K562 (cell line): Measurements from ENCODE around the gene TF. TPM values are rescaled to one million over a fixed set of nuclear protein-coding genes. Genes with fewer than 3 reads are reported as not detected.

ENCODE experiments used
- ATAC-seq: fragments of 200-7000 bp; cut with Tn5 transposase; 3 replicates; pipeline ENCODE4 v1.9.1; 2020; ENCODE audit warnings: moderate library complexity
- BruUV-seq: library from RNA; stranded (reverse); fragments of 400-500 nt; replicated peaks from 2 replicates; lab custom pipeline; 2021; lab: Mats Ljungman, UMichigan
- CTCF ChIA-PET: fragments of 300-600 bp; formaldehyde crosslinking; extraction: SDS; loops from one replicate; lab custom pipeline; 2021; ENCODE audit warnings: low intra/inter-chr PET ratio; lab: Yijun Ruan, JAX
- POLR2A ChIA-PET: fragments of 300-600, 350-650 bp; sonication (Branson Sonifier 250); formaldehyde crosslinking; extraction: SDS; loops from one replicate; lab custom pipeline; 2021; ENCODE audit warnings: antibody characterized with exemption, inconsistent platforms; lab: Yijun Ruan, JAX
- DNase-seq, 4 experiments: peaks; one replicate each; pipeline versions ENCODE4 v3.0.0 to v3.0.0-alpha.2; 2011 to 2018; ENCODE audit warnings: low spot score in 3 of 4, mixed read lengths in 3 of 4; ENCODE audit errors: extremely low read depth in 1 of 4
- FAIRE-seq: peaks from 2 replicates; lab custom pipeline; 2011; peaks lifted over from hg19 to GRCh38; lab: Jason Lieb, UNC
- H2AFZ ChIP-seq: 2 replicates; pipeline ENCODE4 v1.6.0; 2011; ENCODE audit warnings: low read depth, low read length, control low read depth, inconsistent platforms
- H3K27ac ChIP-seq: fragments of 200-600 bp; 3 replicates; pipeline ENCODE4 v1.8.0; 2011; ENCODE audit warnings: low read depth, mild to moderate bottlenecking, control low read depth, inconsistent platforms, low read length, moderate library complexity, mixed read lengths; ENCODE audit errors: extremely low read depth
- H3K27me3 ChIP-seq, 2 experiments: fragments of 300-600 bp in 1 of 2; 2 replicates in 1 of 2; 3 replicates in 1 of 2; pipeline versions ENCODE4 v1.6.0 to v1.8.0; 2011; ENCODE audit warnings: inconsistent platforms in 2 of 2, low read length in 2 of 2, mild to moderate bottlenecking in 1 of 2, mixed read lengths in 1 of 2, moderate library complexity in 1 of 2; ENCODE audit not compliant: control insufficient read depth in 2 of 2, insufficient read depth in 2 of 2
- H3K36me3 ChIP-seq: fragments of 300-600 bp; 3 replicates; pipeline ENCODE4 v1.8.0; 2011; ENCODE audit warnings: mild to moderate bottlenecking, low read length, inconsistent platforms; ENCODE audit not compliant: control insufficient read depth, insufficient read depth
- H3K4me1 ChIP-seq, 2 experiments: fragments of 200-600 bp in 1 of 2; replicated peaks in 1 of 2; 2 replicates in 1 of 2; 3 replicates in 1 of 2; pipeline versions ENCODE4 v1.5.1 to v1.8.0; 2011; ENCODE audit warnings: inconsistent platforms in 2 of 2, low read length in 2 of 2, mild to moderate bottlenecking in 1 of 2, mixed read lengths in 1 of 2, moderate library complexity in 1 of 2; ENCODE audit not compliant: control insufficient read depth in 2 of 2, insufficient read depth in 2 of 2
- H3K4me2 ChIP-seq: 2 replicates; pipeline ENCODE4 v1.6.1; 2011; ENCODE audit warnings: low read length, control low read depth, inconsistent platforms, mixed read lengths; ENCODE audit not compliant: insufficient read depth
- H3K4me3 ChIP-seq: fragments of 200-600 bp; sonication (generic), shearing (Covaris generic); 2 replicates; pipeline ENCODE4 v1.5.1; 2016; ENCODE audit warnings: control low read depth, inconsistent platforms
- H3K79me2 ChIP-seq: fragments of 200-600 bp; 3 replicates; pipeline ENCODE4 v1.8.0; 2011; ENCODE audit warnings: low read length, inconsistent platforms; ENCODE audit not compliant: control insufficient read depth, insufficient read depth
- H3K9ac ChIP-seq, 2 experiments: 2 replicates each; pipeline versions ENCODE4 v1.6.0 to v1.6.1; 2011; ENCODE audit warnings: low read depth in 2 of 2, low read length in 2 of 2, control low read depth in 1 of 2, inconsistent platforms in 1 of 2, mild to moderate bottlenecking in 1 of 2, mixed read lengths in 1 of 2; ENCODE audit not compliant: insufficient read depth in 1 of 2
- H3K9me1 ChIP-seq: one replicate; pipeline ENCODE4 v1.6.0; 2011; ENCODE audit warnings: inconsistent platforms, mild to moderate bottlenecking, low read length, moderate library complexity; ENCODE audit not compliant: control insufficient read depth, insufficient read depth
- H3K9me3 ChIP-seq: replicated peaks from 2 replicates; pipeline ENCODE4 v1.5.1; 2011; ENCODE audit warnings: low read depth, low read length, inconsistent platforms; ENCODE audit not compliant: control insufficient read depth, insufficient read depth
- H4K20me1 ChIP-seq: replicated peaks from 2 replicates; pipeline ENCODE4 v1.6.1; 2011; ENCODE audit warnings: low read length, inconsistent platforms, mixed read lengths; ENCODE audit not compliant: control insufficient read depth, insufficient read depth
- BRD9 ChIP-seq: fragments of 450-650 bp; IDR thresholded peaks from 2 replicates; pipeline ENCODE4 v1.6.1; 2018; ENCODE audit warnings: low read depth; ENCODE audit not compliant: partially characterized antibody
- DNMT1 ChIP-seq: fragments of 450-650 bp; IDR thresholded peaks from 2 replicates; pipeline ENCODE4 v1.6.1; 2016; ENCODE audit warnings: antibody characterized with exemption, mild to moderate bottlenecking
- KLF6 ChIP-seq: fragments of 250-450 bp; sonication (Bioruptor Pico); IDR thresholded peaks from 2 replicates; pipeline ENCODE4 v1.4.0; 2020; ENCODE audit warnings: mild to moderate bottlenecking, moderate library complexity, borderline replicate concordance
- NCOA6 ChIP-seq: fragments of 450-650 bp; IDR thresholded peaks from 2 replicates; pipeline ENCODE4 v1.6.1; 2017; ENCODE audit warnings: mild to moderate bottlenecking
- NFYB ChIP-seq: IDR thresholded peaks from 2 replicates; pipeline ENCODE4 v1.6.1; 2011; ENCODE audit warnings: mild to moderate bottlenecking, moderate library complexity; ENCODE audit not compliant: insufficient read length; ENCODE audit errors: extremely low read depth
- PHB ChIP-seq: fragments of 250-450 bp; sonication (Bioruptor Pico); IDR thresholded peaks from 2 replicates; pipeline ENCODE4 v1.5.0; 2021
- RAD21 ChIP-seq, 2 experiments: fragments of 250-450 bp in 1 of 2; fragments of 450-650 bp in 1 of 2; sonication (Bioruptor Pico) in 1 of 2; formaldehyde crosslinking in 1 of 2; IDR thresholded peaks in 1 of 2; conservative IDR thresholded peaks in 1 of 2; 2 replicates each; pipeline versions ENCODE4 v1.4.0 to v1.8.0; 2020 to 2022; ENCODE audit warnings: mild to moderate bottlenecking in 2 of 2, moderate library complexity in 1 of 2
- TAF1 ChIP-seq: IDR thresholded peaks from 2 replicates; pipeline ENCODE4 v1.6.1; 2011; ENCODE audit warnings: mild to moderate bottlenecking, low read length, moderate library complexity; ENCODE audit not compliant: insufficient read depth, control insufficient read depth, severe bottlenecking; ENCODE audit errors: extremely low read depth
- TBL1XR1 ChIP-seq, 2 experiments: IDR thresholded peaks; 2 replicates each; pipeline ENCODE4 v1.6.1; 2012; ENCODE audit warnings: improper control_type of control experiment in 2 of 2, low read length in 2 of 2, mild to moderate bottlenecking in 1 of 2
- TCF3 ChIP-seq: sonication (generic); formaldehyde crosslinking; IDR thresholded peaks from 2 replicates; pipeline ENCODE4 v1.4.0; 2020; ENCODE audit warnings: mild to moderate bottlenecking, missing genetic modification reagents
- ZNF239 ChIP-seq: fragments of 250-450 bp; sonication (Bioruptor Pico); IDR thresholded peaks from 2 replicates; pipeline ENCODE4 v1.4.0; 2020; ENCODE audit warnings: mild to moderate bottlenecking
- ZNF785 ChIP-seq: fragments of 250-450 bp; sonication (Bioruptor Pico); IDR thresholded peaks from 2 replicates; pipeline ENCODE4 v1.4.0; 2020; ENCODE audit warnings: mild to moderate bottlenecking
- WGBS: fragments of 100-300 bp; shearing (Covaris generic); methylation state at CpG from one replicate; pipeline ENCODE4 v1.1.6; 2016; ENCODE audit warnings: low coverage, mixed read lengths; ENCODE audit not compliant: insufficient coverage; ENCODE audit errors: missing lambda C conversion rate; 5-methylcytosine and 5-hydroxymethylcytosine counted together
- in situ Hi-C: fragments of 300-500 bp; cut with MboI; formaldehyde crosslinking; loops from 4 replicates; pipeline ENCODE4 v1.15.0; 2018; ENCODE audit warnings: inconsistent platforms, mixed read lengths
- intact Hi-C: fragments of 100-400 bp; cut with micrococcal nuclease; formaldehyde crosslinking; loops from 2 replicates; pipeline ENCODE4 v1.14.2; 2022
- polyA plus RNA-seq, 8 experiments: library from polyadenylated mRNA; depleted of rRNA in 4 of 8; stranded (reverse) in 5 of 8; unstranded in 3 of 8; fragments of >200 nt; fragmentation: Nextera tagmentation in 2 of 8; fragmentation: Illumina TruSeq in 1 of 8; extraction: Ambion mirVana in 2 of 8; extraction: Trizol in 1 of 8; gene quantifications; 2 replicates each; pipeline versions ENCODE4 v1.2.1 to v1.2.3, GENCODE V29; 2011 to 2014; ENCODE audit warnings: inconsistent platforms in 1 of 8, missing spikeins in 1 of 8
- total RNA-seq, 7 experiments: library from RNA; depleted of rRNA in 6 of 7; stranded (reverse); fragments of >200 nt in 6 of 7; fragmentation: Illumina TruSeq in 2 of 7; extraction: Trizol in 2 of 7; gene quantifications; 2 replicates each; pipeline versions ENCODE4 v1.2.1 to v1.2.3, GENCODE V29; 2011 to 2021; ENCODE audit warnings: low replicate concordance in 1 of 7
- TF ChIP-seq, protein P1 (sequence below): sonication (generic); formaldehyde crosslinking; IDR thresholded peaks from 2 replicates; pipeline ENCODE4 v1.8.0; 2022; ENCODE audit warnings: mild to moderate bottlenecking, low read depth, missing genetic modification reagents
- TF ChIP-seq, protein P2 (sequence below): fragments of 250-450 bp; sonication (Bioruptor Pico); IDR thresholded peaks from 2 replicates; pipeline ENCODE4 v1.5.0; 2021; ENCODE audit warnings: mild to moderate bottlenecking, moderate library complexity
- TF ChIP-seq, protein P3 (sequence below): fragments of 200-800 bp; sonication (Bioruptor generic); IDR thresholded peaks from 2 replicates; pipeline ENCODE4 v1.6.1; 2017; ENCODE audit warnings: missing genetic modification characterization, missing compliant biosample characterization
- TF ChIP-seq, protein P4 (sequence below): fragments of 250-450 bp; sonication (Bioruptor Pico); IDR thresholded peaks from 2 replicates; pipeline ENCODE4 v1.5.0; 2021

Gene TF
- total and polyA plus RNA-seq, 9 of the 15 experiments (the other 6 are each of a cell fraction or from before 2014, with no cell fraction given): 0.09 to 9.2 (median 3.1) TPM

DNA sequence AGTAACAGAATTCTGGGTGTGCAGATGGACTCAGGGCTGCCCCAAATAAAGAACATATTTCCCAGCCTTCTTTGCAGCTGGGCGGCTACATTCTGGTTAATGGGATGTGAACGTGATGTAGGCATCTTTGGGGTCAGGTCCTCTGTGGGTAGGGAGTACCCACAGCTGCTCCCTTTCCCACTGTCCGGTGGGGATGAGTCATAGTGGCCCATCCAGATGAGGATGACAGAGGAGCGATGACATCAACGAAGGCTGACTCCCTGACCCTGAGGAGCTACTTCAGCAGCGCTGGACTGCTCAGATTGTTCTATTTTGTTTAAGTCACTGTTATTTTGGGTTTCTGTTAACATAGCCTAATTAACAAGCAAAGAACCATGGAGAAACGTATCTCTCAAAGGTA, 97.4 kb downstream of the TF start:
- WGBS: 3% methylated on average over 6 of the region's 7 CpGs
- no peak overlapping the region for H3K27ac ChIP-seq
- no TSS peak for BruUV-seq
- ATAC-seq (peak; percentile 72), FAIRE-seq (peak; percentile 60), DNase-seq (peak; percentile 38 to 50 (median 46))
- intact Hi-C loops: no loop called here
- H2AFZ ChIP-seq: no peak overlapping the region
- CTCF ChIA-PET: no interaction called here
- H3K9ac ChIP-seq: no peak overlapping the region; a peak in 1 of 4 replicates
- H3K27me3 ChIP-seq: no peaks in the 10 kb centered on the region
- peaks cover 5 to 9% of the 10 kb centered on the region in 2 experiments; a peak in 4 of 5 replicates for H3K4me1 ChIP-seq
- no peaks in the 10 kb centered on the region for H3K79me2 ChIP-seq
- POLR2A ChIA-PET: interaction anchor here (0.8 kb wide), 1 partner anchor 15 kb away, joined by 4 read pairs; no protein-coding TSS in a partner anchor
- no peak overlapping the region for H3K4me2 ChIP-seq
- H3K4me3 ChIP-seq: no peak overlapping the region
- H4K20me1 ChIP-seq: no peaks in the 10 kb centered on the region
- H3K9me3 ChIP-seq: no peaks in the 10 kb centered on the region
- H3K9me1 ChIP-seq: no peaks in the 10 kb centered on the region
- in situ Hi-C loops: no loop called here
- no peaks in the 10 kb centered on the region for H3K36me3 ChIP-seq
- TF ChIP-seq PHB (CRISPR knock-in tag) (no peak), RAD21 (CRISPR knock-in tag; conservative IDR thresholded peaks at IDR 0.05 in 1 of 2, IDR thresholded peaks at IDR 0.05 in 1 of 2) (no peak), TCF3 (CRISPR knock-in tag) (no peak), ZNF785 (CRISPR knock-in tag) (no peak), KLF6 (CRISPR knock-in tag) (no peak), NCOA6 (no peak), DNMT1 (no peak), TBL1XR1 (IDR thresholded peaks at IDR 0.05; ENCODE audit: low read length in 2 of 2) (no peak), NFYB (no peak), ZNF239 (CRISPR knock-in tag) (no peak), BRD9 (no peak), TAF1 (no peak)
- TF ChIP-seq, protein P1, sequence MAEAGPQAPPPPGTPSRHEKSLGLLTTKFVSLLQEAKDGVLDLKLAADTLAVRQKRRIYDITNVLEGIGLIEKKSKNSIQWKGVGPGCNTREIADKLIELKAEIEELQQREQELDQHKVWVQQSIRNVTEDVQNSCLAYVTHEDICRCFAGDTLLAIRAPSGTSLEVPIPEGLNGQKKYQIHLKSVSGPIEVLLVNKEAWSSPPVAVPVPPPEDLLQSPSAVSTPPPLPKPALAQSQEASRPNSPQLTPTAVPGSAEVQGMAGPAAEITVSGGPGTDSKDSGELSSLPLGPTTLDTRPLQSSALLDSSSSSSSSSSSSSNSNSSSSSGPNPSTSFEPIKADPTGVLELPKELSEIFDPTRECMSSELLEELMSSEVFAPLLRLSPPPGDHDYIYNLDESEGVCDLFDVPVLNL: no peak
- TF ChIP-seq, protein P2, sequence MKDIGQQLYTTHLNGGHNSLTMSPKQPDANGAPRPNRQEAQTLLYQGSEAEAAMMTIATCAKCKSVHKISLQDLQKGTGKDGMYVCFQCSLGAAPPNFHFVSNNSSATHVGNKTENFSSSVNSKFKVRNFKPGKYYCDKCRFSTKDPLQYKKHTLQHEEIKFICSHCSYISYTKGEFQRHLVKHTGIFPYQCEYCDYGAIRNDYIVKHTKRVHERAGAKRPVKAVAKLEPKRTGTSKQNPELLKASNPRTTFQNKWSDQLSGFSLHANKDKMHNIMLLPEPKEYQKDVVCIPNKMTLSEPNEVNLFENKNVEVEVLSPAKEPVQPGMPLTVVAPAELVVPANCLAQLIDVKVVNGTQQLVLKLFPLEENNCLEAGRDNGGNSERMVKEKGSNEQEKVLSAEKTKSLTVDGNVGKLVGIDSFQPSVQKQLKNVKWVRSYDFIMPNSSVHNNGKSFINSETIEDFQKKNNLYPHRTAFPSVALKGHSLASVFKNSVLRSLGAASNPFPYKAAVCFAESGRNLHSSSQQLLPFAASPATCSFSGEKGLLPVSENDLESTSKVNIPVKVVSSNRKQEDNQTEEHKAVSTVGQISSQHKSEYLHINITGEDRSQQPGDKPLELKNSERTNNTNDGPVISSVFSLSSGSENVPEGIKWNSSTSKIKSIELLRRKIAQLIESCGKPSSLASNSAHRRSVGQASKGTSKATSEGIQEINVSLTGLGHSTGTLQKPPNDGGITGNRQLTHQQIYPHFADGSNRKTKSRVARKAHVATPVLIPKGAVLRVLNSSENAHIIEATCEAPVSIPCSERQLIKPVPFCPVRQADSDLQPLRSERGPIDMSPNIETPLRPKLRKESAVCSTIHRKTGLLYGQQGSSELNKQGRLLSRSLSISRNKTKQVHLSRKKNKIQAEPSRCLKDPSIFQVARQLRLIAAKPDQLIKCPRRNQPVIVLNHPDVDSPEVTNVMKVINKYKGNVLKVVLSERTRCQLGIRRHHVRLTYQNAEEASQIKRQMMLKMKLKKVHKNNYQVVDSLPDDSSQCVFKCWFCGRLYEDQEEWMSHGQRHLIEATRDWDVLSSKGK: no peak
- TF ChIP-seq, protein P3, sequence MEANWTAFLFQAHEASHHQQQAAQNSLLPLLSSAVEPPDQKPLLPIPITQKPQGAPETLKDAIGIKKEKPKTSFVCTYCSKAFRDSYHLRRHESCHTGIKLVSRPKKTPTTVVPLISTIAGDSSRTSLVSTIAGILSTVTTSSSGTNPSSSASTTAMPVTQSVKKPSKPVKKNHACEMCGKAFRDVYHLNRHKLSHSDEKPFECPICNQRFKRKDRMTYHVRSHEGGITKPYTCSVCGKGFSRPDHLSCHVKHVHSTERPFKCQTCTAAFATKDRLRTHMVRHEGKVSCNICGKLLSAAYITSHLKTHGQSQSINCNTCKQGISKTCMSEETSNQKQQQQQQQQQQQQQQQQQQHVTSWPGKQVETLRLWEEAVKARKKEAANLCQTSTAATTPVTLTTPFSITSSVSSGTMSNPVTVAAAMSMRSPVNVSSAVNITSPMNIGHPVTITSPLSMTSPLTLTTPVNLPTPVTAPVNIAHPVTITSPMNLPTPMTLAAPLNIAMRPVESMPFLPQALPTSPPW (CRISPR knock-in tag): no peak
- TF ChIP-seq, protein P4, sequence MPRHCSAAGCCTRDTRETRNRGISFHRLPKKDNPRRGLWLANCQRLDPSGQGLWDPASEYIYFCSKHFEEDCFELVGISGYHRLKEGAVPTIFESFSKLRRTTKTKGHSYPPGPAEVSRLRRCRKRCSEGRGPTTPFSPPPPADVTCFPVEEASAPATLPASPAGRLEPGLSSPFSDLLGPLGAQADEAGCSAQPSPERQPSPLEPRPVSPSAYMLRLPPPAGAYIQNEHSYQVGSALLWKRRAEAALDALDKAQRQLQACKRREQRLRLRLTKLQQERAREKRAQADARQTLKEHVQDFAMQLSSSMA (CRISPR knock-in tag): no peak
